ENCODE results near the gene DBI. TPM values are rescaled to one million over a fixed set of nuclear protein-coding genes. Genes with fewer than 3 reads are reported as not detected.

The DBI gene
- total and polyA plus RNA-seq, 2 donors (not counting 1 experiment from before 2014, with no cell fraction given), result 128 to 653 TPM

- TF ChIP-seq EZH2 (IDR thresholded peaks at IDR 0.05; ENCODE audit: low read length, missing control alignments), result no peak
- TF ChIP-seq, protein P1, sequence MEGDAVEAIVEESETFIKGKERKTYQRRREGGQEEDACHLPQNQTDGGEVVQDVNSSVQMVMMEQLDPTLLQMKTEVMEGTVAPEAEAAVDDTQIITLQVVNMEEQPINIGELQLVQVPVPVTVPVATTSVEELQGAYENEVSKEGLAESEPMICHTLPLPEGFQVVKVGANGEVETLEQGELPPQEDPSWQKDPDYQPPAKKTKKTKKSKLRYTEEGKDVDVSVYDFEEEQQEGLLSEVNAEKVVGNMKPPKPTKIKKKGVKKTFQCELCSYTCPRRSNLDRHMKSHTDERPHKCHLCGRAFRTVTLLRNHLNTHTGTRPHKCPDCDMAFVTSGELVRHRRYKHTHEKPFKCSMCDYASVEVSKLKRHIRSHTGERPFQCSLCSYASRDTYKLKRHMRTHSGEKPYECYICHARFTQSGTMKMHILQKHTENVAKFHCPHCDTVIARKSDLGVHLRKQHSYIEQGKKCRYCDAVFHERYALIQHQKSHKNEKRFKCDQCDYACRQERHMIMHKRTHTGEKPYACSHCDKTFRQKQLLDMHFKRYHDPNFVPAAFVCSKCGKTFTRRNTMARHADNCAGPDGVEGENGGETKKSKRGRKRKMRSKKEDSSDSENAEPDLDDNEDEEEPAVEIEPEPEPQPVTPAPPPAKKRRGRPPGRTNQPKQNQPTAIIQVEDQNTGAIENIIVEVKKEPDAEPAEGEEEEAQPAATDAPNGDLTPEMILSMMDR (conservative IDR thresholded peaks at IDR 0.05 in 1 of 2, IDR thresholded peaks at IDR 0.05 in 1 of 2; ENCODE audit: low read depth in 1 of 2, low read length in 2 of 2), result no peak
- Histone ChIP-seq H2AFZ (ENCODE audit: low read length) (no peak overlapping the region), H3K27me3 (ENCODE audit: control insufficient read depth, insufficient read depth, low read length) (no peaks in the 10 kb centered on the region), H3K79me2 (ENCODE audit: control insufficient read depth, insufficient read depth, low read length) (no peaks in the 10 kb centered on the region), H3K36me3 (ENCODE audit: control insufficient read depth, insufficient read depth, low read length) (no peaks in the 10 kb centered on the region), H3K9me3 (ENCODE audit: control insufficient read depth, insufficient read depth, low read depth, low read length) (no peaks in the 10 kb centered on the region), H3K4me1 (ENCODE audit: control insufficient read depth, extremely low read depth, insufficient read depth, low read length) (no peaks in the 10 kb centered on the region), H3K9ac (ENCODE audit: insufficient read depth, low read length) (no peak overlapping the region), H3K4me2 (ENCODE audit: extremely low read depth, insufficient read depth, low read length) (no peak overlapping the region), H3K4me3 (replicated peaks in 1 of 4; ENCODE audit: control extremely low read depth in 1 of 4, insufficient read depth in 1 of 4, low read depth in 3 of 4, low read length in 4 of 4) (no peak overlapping the region), H4K20me1 (ENCODE audit: control insufficient read depth, extremely low read depth, insufficient read depth, low read length) (no peaks in the 10 kb centered on the region), H3K27ac (ENCODE audit: insufficient read depth, low read length) (no peak overlapping the region)
- DNase-seq (ENCODE audit: low read depth in 2 of 2), result no peak
These were observed 42.7 kb downstream of the DBI start for GRCh38 chr2:119409506-119409905.

DNA sequence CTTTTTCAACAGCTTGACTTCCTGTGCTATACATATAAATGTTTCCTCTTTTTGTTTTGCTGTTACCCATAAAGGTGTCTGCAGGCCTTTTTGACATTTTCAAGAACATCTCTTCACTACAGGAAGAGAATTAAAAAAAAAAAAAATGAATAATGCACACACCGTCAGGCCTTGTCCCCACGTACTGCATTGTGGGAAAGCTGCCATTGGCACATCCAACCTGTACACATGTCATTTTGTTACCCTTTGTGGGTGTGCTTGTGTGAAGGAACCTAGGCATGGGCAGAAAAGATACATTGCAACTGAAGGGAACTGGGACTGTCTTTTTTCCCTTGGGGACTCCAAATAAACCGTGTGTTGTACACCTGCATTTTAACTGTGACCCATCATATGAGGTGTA, 48.1 kb downstream of the DBI start:
- Histone ChIP-seq H3K27ac (ENCODE audit: insufficient read depth, low read length) (no peak overlapping the region), H3K36me3 (ENCODE audit: control insufficient read depth, insufficient read depth, low read length) (no peaks in the 10 kb centered on the region), H2AFZ (ENCODE audit: low read length) (no peak overlapping the region), H3K4me2 (ENCODE audit: extremely low read depth, insufficient read depth, low read length) (no peak overlapping the region), H3K4me1 (ENCODE audit: control insufficient read depth, extremely low read depth, insufficient read depth, low read length) (no peaks in the 10 kb centered on the region), H3K4me3 (replicated peaks in 1 of 4; ENCODE audit: control extremely low read depth in 1 of 4, insufficient read depth in 1 of 4, low read depth in 3 of 4, low read length in 4 of 4) (no peak overlapping the region), H3K9ac (ENCODE audit: insufficient read depth, low read length) (no peak overlapping the region), H3K27me3 (ENCODE audit: control insufficient read depth, insufficient read depth, low read length) (no peaks in the 10 kb centered on the region), H4K20me1 (ENCODE audit: control insufficient read depth, extremely low read depth, insufficient read depth, low read length) (no peaks in the 10 kb centered on the region), H3K79me2 (ENCODE audit: control insufficient read depth, insufficient read depth, low read length) (no peaks in the 10 kb centered on the region), H3K9me3 (ENCODE audit: control insufficient read depth, insufficient read depth, low read depth, low read length) (no peaks in the 10 kb centered on the region)
- no peak for DNase-seq (ENCODE audit: low read depth in 2 of 2)
- TF ChIP-seq, protein P1 (conservative IDR thresholded peaks at IDR 0.05 in 1 of 2, IDR thresholded peaks at IDR 0.05 in 1 of 2; ENCODE audit: low read depth in 1 of 2, low read length in 2 of 2), result no peak
- TF ChIP-seq EZH2 (IDR thresholded peaks at IDR 0.05; ENCODE audit: low read length, missing control alignments), result no peak

- Histone ChIP-seq H3K27ac (ENCODE audit: insufficient read depth, low read length) (no peak overlapping the region), H3K9ac (ENCODE audit: insufficient read depth, low read length) (no peak overlapping the region), H2AFZ (ENCODE audit: low read length) (no peak overlapping the region), H3K4me2 (ENCODE audit: extremely low read depth, insufficient read depth, low read length) (no peak overlapping the region), H3K27me3 (ENCODE audit: control insufficient read depth, insufficient read depth, low read length) (peaks cover under 1% of the 10 kb centered on the region), H3K79me2 (ENCODE audit: control insufficient read depth, insufficient read depth, low read length) (no peaks in the 10 kb centered on the region), H3K4me1 (ENCODE audit: control insufficient read depth, extremely low read depth, insufficient read depth, low read length) (no peaks in the 10 kb centered on the region), H3K9me3 (ENCODE audit: control insufficient read depth, insufficient read depth, low read depth, low read length) (no peaks in the 10 kb centered on the region), H4K20me1 (ENCODE audit: control insufficient read depth, extremely low read depth, insufficient read depth, low read length) (no peaks in the 10 kb centered on the region), H3K4me3 (replicated peaks in 1 of 4; ENCODE audit: control extremely low read depth in 1 of 4, insufficient read depth in 1 of 4, low read depth in 3 of 4, low read length in 4 of 4) (no peak overlapping the region), H3K36me3 (ENCODE audit: control insufficient read depth, insufficient read depth, low read length) (no peaks in the 10 kb centered on the region)
- no peak for DNase-seq (ENCODE audit: low read depth in 2 of 2)
- TF ChIP-seq, protein P1 (conservative IDR thresholded peaks at IDR 0.05 in 1 of 2, IDR thresholded peaks at IDR 0.05 in 1 of 2; ENCODE audit: low read depth in 1 of 2, low read length in 2 of 2), result no peak
- TF ChIP-seq EZH2 (IDR thresholded peaks at IDR 0.05; ENCODE audit: low read length, missing control alignments), result no peak
These were observed 48.9 kb downstream of the DBI start for GRCh38 chr2:119415630-119416029.

Data from fibroblast of lung (primary cell).